ENCODE results near the gene GSX2.

GSX2 gene

DNA sequence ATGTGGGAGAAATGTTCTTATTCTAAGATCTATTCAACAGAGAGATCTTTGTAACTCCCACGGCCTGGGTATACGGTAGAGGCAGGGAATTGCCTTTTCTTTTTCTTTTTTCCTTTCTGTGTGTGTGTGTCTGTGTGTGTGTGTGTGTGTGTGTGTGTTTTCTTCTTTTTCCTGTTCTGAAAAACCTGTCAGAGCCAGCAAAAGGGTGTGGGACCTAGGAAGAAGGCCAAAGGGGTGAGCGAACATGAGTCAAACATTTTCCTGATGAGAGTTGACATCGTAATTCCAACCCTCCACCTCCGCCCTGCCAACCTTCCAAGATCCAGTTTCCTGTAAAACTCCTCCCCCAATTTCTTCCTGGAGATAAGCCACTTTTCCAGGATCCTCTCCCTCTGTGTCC lies 32.8 kb upstream of the GSX2 start:
- peak; percentile 19; the same call in 2 of the 3 replicates for ATAC-seq
- no peak for TF ChIP-seq ZNF70 (CRISPR knock-in tag; IDR thresholded peaks at IDR 0.05)
- TF ChIP-seq, protein P1, sequence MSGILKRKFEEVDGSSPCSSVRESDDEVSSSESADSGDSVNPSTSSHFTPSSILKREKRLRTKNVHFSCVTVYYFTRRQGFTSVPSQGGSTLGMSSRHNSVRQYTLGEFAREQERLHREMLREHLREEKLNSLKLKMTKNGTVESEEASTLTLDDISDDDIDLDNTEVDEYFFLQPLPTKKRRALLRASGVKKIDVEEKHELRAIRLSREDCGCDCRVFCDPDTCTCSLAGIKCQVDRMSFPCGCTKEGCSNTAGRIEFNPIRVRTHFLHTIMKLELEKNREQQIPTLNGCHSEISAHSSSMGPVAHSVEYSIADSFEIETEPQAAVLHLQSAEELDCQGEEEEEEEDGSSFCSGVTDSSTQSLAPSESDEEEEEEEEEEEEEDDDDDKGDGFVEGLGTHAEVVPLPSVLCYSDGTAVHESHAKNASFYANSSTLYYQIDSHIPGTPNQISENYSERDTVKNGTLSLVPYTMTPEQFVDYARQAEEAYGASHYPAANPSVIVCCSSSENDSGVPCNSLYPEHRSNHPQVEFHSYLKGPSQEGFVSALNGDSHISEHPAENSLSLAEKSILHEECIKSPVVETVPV (CRISPR knock-in tag; IDR thresholded peaks at IDR 0.05): no peak
- TF ChIP-seq ZFP3 (CRISPR knock-in tag; IDR thresholded peaks at IDR 0.05): no peak
- TF ChIP-seq, protein P2, sequence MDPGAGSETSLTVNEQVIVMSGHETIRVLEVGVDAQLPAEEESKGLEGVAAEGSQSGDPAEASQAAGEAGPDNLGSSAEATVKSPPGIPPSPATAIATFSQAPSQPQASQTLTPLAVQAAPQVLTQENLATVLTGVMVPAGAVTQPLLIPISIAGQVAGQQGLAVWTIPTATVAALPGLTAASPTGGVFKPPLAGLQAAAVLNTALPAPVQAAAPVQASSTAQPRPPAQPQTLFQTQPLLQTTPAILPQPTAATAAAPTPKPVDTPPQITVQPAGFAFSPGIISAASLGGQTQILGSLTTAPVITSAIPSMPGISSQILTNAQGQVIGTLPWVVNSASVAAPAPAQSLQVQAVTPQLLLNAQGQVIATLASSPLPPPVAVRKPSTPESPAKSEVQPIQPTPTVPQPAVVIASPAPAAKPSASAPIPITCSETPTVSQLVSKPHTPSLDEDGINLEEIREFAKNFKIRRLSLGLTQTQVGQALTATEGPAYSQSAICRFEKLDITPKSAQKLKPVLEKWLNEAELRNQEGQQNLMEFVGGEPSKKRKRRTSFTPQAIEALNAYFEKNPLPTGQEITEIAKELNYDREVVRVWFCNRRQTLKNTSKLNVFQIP (CRISPR knock-in tag; IDR thresholded peaks at IDR 0.05; ENCODE audit: borderline replicate concordance, low read depth): no peak
- TF ChIP-seq ZNF8 (CRISPR knock-in tag; IDR thresholded peaks at IDR 0.05): no peak
- no peak for TF ChIP-seq GLIS3 (CRISPR knock-in tag; IDR thresholded peaks at IDR 0.05)
- TF ChIP-seq, protein P3, sequence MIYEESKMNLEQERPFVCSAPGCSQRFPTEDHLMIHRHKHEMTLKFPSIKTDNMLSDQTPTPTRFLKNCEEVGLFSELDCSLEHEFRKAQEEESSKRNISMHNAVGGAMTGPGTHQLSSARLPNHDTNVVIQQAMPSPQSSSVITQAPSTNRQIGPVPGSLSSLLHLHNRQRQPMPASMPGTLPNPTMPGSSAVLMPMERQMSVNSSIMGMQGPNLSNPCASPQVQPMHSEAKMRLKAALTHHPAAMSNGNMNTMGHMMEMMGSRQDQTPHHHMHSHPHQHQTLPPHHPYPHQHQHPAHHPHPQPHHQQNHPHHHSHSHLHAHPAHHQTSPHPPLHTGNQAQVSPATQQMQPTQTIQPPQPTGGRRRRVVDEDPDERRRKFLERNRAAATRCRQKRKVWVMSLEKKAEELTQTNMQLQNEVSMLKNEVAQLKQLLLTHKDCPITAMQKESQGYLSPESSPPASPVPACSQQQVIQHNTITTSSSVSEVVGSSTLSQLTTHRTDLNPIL (CRISPR knock-in tag; IDR thresholded peaks at IDR 0.05; ENCODE audit: low read depth): no peak
- TF ChIP-seq OSR1 (CRISPR knock-in tag; IDR thresholded peaks at IDR 0.05): no peak
- TF ChIP-seq BACH2 (CRISPR knock-in tag; IDR thresholded peaks at IDR 0.05; ENCODE audit: borderline replicate concordance): no peak
- TF ChIP-seq SNAI2 (CRISPR knock-in tag; IDR thresholded peaks at IDR 0.05): no peak
- TF ChIP-seq PPARA (CRISPR knock-in tag; IDR thresholded peaks at IDR 0.05; ENCODE audit: borderline replicate concordance): no peak
- TF ChIP-seq ISL1 (CRISPR knock-in tag; IDR thresholded peaks at IDR 0.05): no peak
- TF ChIP-seq, protein P4, sequence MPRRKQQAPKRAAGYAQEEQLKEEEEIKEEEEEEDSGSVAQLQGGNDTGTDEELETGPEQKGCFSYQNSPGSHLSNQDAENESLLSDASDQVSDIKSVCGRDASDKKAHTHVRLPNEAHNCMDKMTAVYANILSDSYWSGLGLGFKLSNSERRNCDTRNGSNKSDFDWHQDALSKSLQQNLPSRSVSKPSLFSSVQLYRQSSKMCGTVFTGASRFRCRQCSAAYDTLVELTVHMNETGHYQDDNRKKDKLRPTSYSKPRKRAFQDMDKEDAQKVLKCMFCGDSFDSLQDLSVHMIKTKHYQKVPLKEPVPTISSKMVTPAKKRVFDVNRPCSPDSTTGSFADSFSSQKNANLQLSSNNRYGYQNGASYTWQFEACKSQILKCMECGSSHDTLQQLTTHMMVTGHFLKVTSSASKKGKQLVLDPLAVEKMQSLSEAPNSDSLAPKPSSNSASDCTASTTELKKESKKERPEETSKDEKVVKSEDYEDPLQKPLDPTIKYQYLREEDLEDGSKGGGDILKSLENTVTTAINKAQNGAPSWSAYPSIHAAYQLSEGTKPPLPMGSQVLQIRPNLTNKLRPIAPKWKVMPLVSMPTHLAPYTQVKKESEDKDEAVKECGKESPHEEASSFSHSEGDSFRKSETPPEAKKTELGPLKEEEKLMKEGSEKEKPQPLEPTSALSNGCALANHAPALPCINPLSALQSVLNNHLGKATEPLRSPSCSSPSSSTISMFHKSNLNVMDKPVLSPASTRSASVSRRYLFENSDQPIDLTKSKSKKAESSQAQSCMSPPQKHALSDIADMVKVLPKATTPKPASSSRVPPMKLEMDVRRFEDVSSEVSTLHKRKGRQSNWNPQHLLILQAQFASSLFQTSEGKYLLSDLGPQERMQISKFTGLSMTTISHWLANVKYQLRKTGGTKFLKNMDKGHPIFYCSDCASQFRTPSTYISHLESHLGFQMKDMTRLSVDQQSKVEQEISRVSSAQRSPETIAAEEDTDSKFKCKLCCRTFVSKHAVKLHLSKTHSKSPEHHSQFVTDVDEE (CRISPR knock-in tag; IDR thresholded peaks at IDR 0.05): no peak
- TF ChIP-seq TOX (CRISPR knock-in tag; IDR thresholded peaks at IDR 0.05; ENCODE audit: borderline replicate concordance): no peak
- no peak for TF ChIP-seq RARB (CRISPR knock-in tag; IDR thresholded peaks at IDR 0.05)
- TF ChIP-seq ARNTL (CRISPR knock-in tag; IDR thresholded peaks at IDR 0.05; ENCODE audit: borderline replicate concordance, low read depth): no peak
- no peak for TF ChIP-seq ZC3H10 (CRISPR knock-in tag; IDR thresholded peaks at IDR 0.05)
- no peak for TF ChIP-seq TCF4 (CRISPR knock-in tag; IDR thresholded peaks at IDR 0.05; ENCODE audit: borderline replicate concordance)

DNA sequence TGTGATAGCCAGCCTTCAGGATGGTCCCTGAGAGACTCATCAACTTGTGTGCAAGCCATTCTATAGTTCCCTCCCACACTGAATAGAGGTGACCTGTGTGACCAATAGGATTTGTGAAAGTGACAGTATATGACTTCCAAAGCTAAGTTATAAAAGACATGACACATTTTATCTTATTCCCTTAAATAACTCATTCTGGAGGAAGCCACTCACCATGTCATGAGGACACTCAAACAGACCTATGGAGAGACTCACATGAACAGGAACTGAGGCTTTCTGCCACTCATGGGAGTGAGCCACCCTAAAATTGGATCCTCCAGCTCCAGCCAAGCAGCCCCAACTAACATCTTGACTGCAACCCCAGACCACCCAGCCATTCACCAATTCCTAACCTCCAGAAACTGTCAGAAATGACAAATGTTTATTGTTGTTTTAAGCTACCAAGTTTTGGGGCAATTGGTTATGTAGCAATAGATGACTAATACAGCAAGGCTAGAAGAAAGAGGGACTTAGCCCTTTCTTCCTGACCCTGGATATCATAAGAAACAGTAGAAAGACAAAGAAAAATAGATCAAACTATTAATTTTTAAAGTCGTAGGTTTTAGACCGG lies 26.6 kb upstream of the GSX2 start:
- no peak for ATAC-seq

More for the DNA sequence above, 26.6 kb upstream of the GSX2 start:
- no peak for TF ChIP-seq RARB (CRISPR knock-in tag; IDR thresholded peaks at IDR 0.05)
- TF ChIP-seq, protein P3 (CRISPR knock-in tag; IDR thresholded peaks at IDR 0.05; ENCODE audit: low read depth): no peak
- TF ChIP-seq PPARA (CRISPR knock-in tag; IDR thresholded peaks at IDR 0.05; ENCODE audit: borderline replicate concordance): no peak
- TF ChIP-seq ISL1 (CRISPR knock-in tag; IDR thresholded peaks at IDR 0.05): no peak
- TF ChIP-seq, protein P5, sequence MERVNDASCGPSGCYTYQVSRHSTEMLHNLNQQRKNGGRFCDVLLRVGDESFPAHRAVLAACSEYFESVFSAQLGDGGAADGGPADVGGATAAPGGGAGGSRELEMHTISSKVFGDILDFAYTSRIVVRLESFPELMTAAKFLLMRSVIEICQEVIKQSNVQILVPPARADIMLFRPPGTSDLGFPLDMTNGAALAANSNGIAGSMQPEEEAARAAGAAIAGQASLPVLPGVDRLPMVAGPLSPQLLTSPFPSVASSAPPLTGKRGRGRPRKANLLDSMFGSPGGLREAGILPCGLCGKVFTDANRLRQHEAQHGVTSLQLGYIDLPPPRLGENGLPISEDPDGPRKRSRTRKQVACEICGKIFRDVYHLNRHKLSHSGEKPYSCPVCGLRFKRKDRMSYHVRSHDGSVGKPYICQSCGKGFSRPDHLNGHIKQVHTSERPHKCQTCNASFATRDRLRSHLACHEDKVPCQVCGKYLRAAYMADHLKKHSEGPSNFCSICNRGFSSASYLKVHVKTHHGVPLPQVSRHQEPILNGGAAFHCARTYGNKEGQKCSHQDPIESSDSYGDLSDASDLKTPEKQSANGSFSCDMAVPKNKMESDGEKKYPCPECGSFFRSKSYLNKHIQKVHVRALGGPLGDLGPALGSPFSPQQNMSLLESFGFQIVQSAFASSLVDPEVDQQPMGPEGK (CRISPR knock-in tag; IDR thresholded peaks at IDR 0.05; ENCODE audit: borderline replicate concordance): no peak
- no peak for TF ChIP-seq ZNF70 (CRISPR knock-in tag; IDR thresholded peaks at IDR 0.05)
- no peak for TF ChIP-seq TCF4 (CRISPR knock-in tag; IDR thresholded peaks at IDR 0.05; ENCODE audit: borderline replicate concordance)
- TF ChIP-seq ZC3H10 (CRISPR knock-in tag; IDR thresholded peaks at IDR 0.05): no peak
- TF ChIP-seq CSDC2 (CRISPR knock-in tag; IDR thresholded peaks at IDR 0.05): no peak
- TF ChIP-seq TOX (CRISPR knock-in tag; IDR thresholded peaks at IDR 0.05; ENCODE audit: borderline replicate concordance): no peak
- no peak for TF ChIP-seq ESRRG (CRISPR knock-in tag; IDR thresholded peaks at IDR 0.05)
- no peak for TF ChIP-seq ZNF565 (CRISPR knock-in tag; conservative IDR thresholded peaks at IDR 0.05; ENCODE audit: low read depth)
- TF ChIP-seq ARNTL (CRISPR knock-in tag; IDR thresholded peaks at IDR 0.05; ENCODE audit: borderline replicate concordance, low read depth): no peak
- no peak for TF ChIP-seq ZNF8 (CRISPR knock-in tag; IDR thresholded peaks at IDR 0.05)
- TF ChIP-seq SNAI2 (CRISPR knock-in tag; IDR thresholded peaks at IDR 0.05): no peak
- TF ChIP-seq, protein P1 (CRISPR knock-in tag; IDR thresholded peaks at IDR 0.05): no peak
- no peak for TF ChIP-seq ZFP3 (CRISPR knock-in tag; IDR thresholded peaks at IDR 0.05)

All from SK-N-SH treated with all-trans-retinoic acid at 6 μM for 48 hours (cell line).